OCI-LY7 (cell line): ENCODE results near the gene IER5L. TPM values are rescaled to one million over a fixed set of nuclear protein-coding genes. Genes with fewer than 3 reads are reported as not detected.

Source experiments
- BruUV-seq: library from RNA; stranded (reverse); fragments of 400-500 nt; replicated peaks from 2 replicates; lab custom pipeline; 2021; lab: Mats Ljungman, UMichigan
- CTCF ChIA-PET: fragments of 300-600 bp; sonication (Branson Sonifier 250); formaldehyde crosslinking; loops from one replicate; lab custom pipeline; 2022; ENCODE audit warnings: antibody characterized with exemption; ENCODE audit not compliant: unreplicated experiment; lab: Charles Lee
- POLR2A ChIA-PET: fragments of 300-600 bp; sonication (Branson Sonifier 250); formaldehyde crosslinking; loops from one replicate; lab custom pipeline; 2022; ENCODE audit warnings: antibody characterized with exemption; lab: Charles Lee
- DNase-seq: peaks from one replicate; pipeline ENCODE4 v3.0.0-alpha.2; 2015; ENCODE audit warnings: low spot score
- H2AFZ ChIP-seq: fragments of 200-600 bp; sonication (generic), shearing (Covaris generic); 2 replicates; pipeline ENCODE4 v1.6.1; 2014; ENCODE audit warnings: mild to moderate bottlenecking, antibody characterized with exemption, low read length, moderate library complexity
- H3K27ac ChIP-seq: fragments of 200-600 bp; sonication (generic); 2 replicates; pipeline ENCODE4 v1.5.1; 2014; ENCODE audit warnings: mixed run types, low read depth, mild to moderate bottlenecking, moderate library complexity, low read length, inconsistent platforms; ENCODE audit not compliant: poor library complexity, severe bottlenecking
- H3K36me3 ChIP-seq: fragments of 200-600 bp; sonication (generic); 2 replicates; pipeline ENCODE4 v1.6.1; 2014; ENCODE audit warnings: mild to moderate bottlenecking, antibody characterized with exemption, low read length, moderate library complexity, mixed read lengths; ENCODE audit not compliant: insufficient read depth
- H3K4me1 ChIP-seq: fragments of 200-600 bp; sonication (generic); 2 replicates; pipeline ENCODE4 v1.5.1; 2014; ENCODE audit warnings: mild to moderate bottlenecking, low read length; ENCODE audit not compliant: insufficient read depth, poor library complexity, severe bottlenecking
- H3K4me2 ChIP-seq: fragments of 200-600 bp; sonication (generic); 2 replicates; pipeline ENCODE4 v1.6.1; 2014; ENCODE audit warnings: mild to moderate bottlenecking, low read length
- H3K4me3 ChIP-seq: fragments of 200-600 bp; sonication (generic); 2 replicates; pipeline ENCODE4 v1.5.1; 2014; ENCODE audit warnings: mild to moderate bottlenecking, low read depth, low read length; ENCODE audit not compliant: poor library complexity, severe bottlenecking
- H3K79me2 ChIP-seq: fragments of 200-600 bp; sonication (generic); 2 replicates; pipeline ENCODE4 v1.6.1; 2016; ENCODE audit warnings: low read depth, mild to moderate bottlenecking, low read length, moderate library complexity, mixed read lengths; ENCODE audit not compliant: insufficient read depth
- H3K9me2 ChIP-seq: fragments of 200-600 bp; sonication (generic); 2 replicates; pipeline ENCODE4 v1.6.1; 2016; ENCODE audit warnings: mild to moderate bottlenecking, low read length, mixed read lengths; ENCODE audit not compliant: insufficient read depth
- H3K9me3 ChIP-seq: fragments of 200-600 bp; sonication (generic); 2 replicates; pipeline ENCODE4 v1.6.1; 2014; ENCODE audit warnings: mild to moderate bottlenecking, mixed run types, low read length, mixed read lengths
- H4K20me1 ChIP-seq: fragments of 200-600 bp; sonication (generic); 2 replicates; pipeline ENCODE4 v1.6.1; 2014; ENCODE audit warnings: mild to moderate bottlenecking, antibody characterized with exemption, low read length, moderate library complexity, mixed read lengths; ENCODE audit not compliant: insufficient read depth
- CTCF ChIP-seq: fragments of 200-600 bp; sonication (generic); conservative IDR thresholded peaks from 2 replicates; pipeline ENCODE4 v1.5.1; 2014; ENCODE audit warnings: mild to moderate bottlenecking, antibody characterized with exemption, low read length, moderate library complexity, mixed read lengths
- EZH2phosphoT487 ChIP-seq: fragments of 200-600 bp; sonication (generic); IDR thresholded peaks from 2 replicates; pipeline ENCODE4 v1.6.1; 2018; ENCODE audit warnings: low read depth, borderline replicate concordance, mild to moderate bottlenecking, mixed run types, antibody characterized with exemption, low read length, moderate library complexity, mixed read lengths
- intact Hi-C: fragments of 100-400 bp; cut with micrococcal nuclease; formaldehyde crosslinking; loops from one replicate; pipeline ENCODE4 v1.10.0; 2022; ENCODE audit not compliant: unreplicated experiment
- total RNA-seq, 2 experiments: library from RNA; depleted of rRNA in 1 of 2; stranded (reverse); fragments of >200 nt in 1 of 2; shearing (Covaris generic) in 1 of 2; gene quantifications; 2 replicates each; pipeline ENCODE4 v1.2.3, GENCODE V29; 2014 to 2022

IER5L gene
- total RNA-seq, 2 experiments from 2014 or later = 2.8 to 21.2 TPM

- peak overlapping the region; percentile 90 for H3K4me2 ChIP-seq
- intact Hi-C loops = loop anchor here (5.0 to 10.0 kb wide), 4 partner anchors 59 to 449 kb away; partner anchors contain the start of gene NTMT1
- DNase-seq = no peak
- POLR2A ChIA-PET = interaction anchor here (0.6 to 1.6 kb wide), 5 partner anchors 10 to 406 kb away, joined by 3 to 6 read pairs (median 6); no protein-coding TSS in a partner anchor
- H3K4me1 ChIP-seq = peaks cover 35% of the 10 kb centered on the region
- no peaks in the 10 kb centered on the region for H4K20me1 ChIP-seq
- H3K36me3 ChIP-seq = no peaks in the 10 kb centered on the region
- no peaks in the 10 kb centered on the region for H3K9me2 ChIP-seq
- peak overlapping the region; percentile 39; the same call in 1 of the 2 replicates for H2AFZ ChIP-seq
- CTCF ChIA-PET = interaction anchor here (0.6 to 1.0 kb wide), 3 partner anchors 39 to 68 kb away, joined by 3 to 4 read pairs (median 3); no protein-coding TSS in a partner anchor
- no peaks in the 10 kb centered on the region for H3K79me2 ChIP-seq
- H3K4me3 ChIP-seq = peak overlapping the region; percentile 72
- no TSS peak for BruUV-seq
- no peaks in the 10 kb centered on the region for H3K9me3 ChIP-seq
- no peak overlapping the region for H3K27ac ChIP-seq
- TF ChIP-seq CTCF (no peak), EZH2phosphoT487 (no peak)
Observed at GRCh38 chr9:129178568-129179382, 714 bp upstream of the IER5L start.

- ChIA-PET POLR2A (interaction anchor here (0.6 to 1.6 kb wide), 6 partner anchors 35 to 448 kb away, joined by 3 to 6 read pairs (median 4); no protein-coding TSS in a partner anchor), CTCF (interaction anchor here (1.0 to 1.1 kb wide), 2 partner anchors 35 to 57 kb away, joined by 3 to 4 read pairs; no protein-coding TSS in a partner anchor)
- no peaks in the 10 kb centered on the region for H3K9me3 ChIP-seq
- no peaks in the 10 kb centered on the region for H4K20me1 ChIP-seq
- peak overlapping the region; percentile 44 for H3K27ac ChIP-seq
- no TSS peak for BruUV-seq
- peak overlapping the region; percentile 56; the same call in 1 of the 2 replicates for H2AFZ ChIP-seq
- H3K79me2 ChIP-seq = no peaks in the 10 kb centered on the region
- H3K4me3 ChIP-seq = peak overlapping the region; percentile 72
- H3K4me2 ChIP-seq = peak overlapping the region; percentile 90
- no peak for DNase-seq
- no peaks in the 10 kb centered on the region for H3K9me2 ChIP-seq
- intact Hi-C loops = loop anchor here (5.0 to 10.0 kb wide), 4 partner anchors 60 to 450 kb away; partner anchors contain the start of gene NTMT1
- H3K36me3 ChIP-seq = no peaks in the 10 kb centered on the region
- peaks cover 35% of the 10 kb centered on the region for H3K4me1 ChIP-seq
- TF ChIP-seq EZH2phosphoT487 (no peak), CTCF (no peak)
Observed at GRCh38 chr9:129177443-129177790, 644 bp downstream of the IER5L start.
